ENCODE data around the gene DNPH1.

The DNPH1 gene, protein sequence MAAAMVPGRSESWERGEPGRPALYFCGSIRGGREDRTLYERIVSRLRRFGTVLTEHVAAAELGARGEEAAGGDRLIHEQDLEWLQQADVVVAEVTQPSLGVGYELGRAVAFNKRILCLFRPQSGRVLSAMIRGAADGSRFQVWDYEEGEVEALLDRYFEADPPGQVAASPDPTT

DNA sequence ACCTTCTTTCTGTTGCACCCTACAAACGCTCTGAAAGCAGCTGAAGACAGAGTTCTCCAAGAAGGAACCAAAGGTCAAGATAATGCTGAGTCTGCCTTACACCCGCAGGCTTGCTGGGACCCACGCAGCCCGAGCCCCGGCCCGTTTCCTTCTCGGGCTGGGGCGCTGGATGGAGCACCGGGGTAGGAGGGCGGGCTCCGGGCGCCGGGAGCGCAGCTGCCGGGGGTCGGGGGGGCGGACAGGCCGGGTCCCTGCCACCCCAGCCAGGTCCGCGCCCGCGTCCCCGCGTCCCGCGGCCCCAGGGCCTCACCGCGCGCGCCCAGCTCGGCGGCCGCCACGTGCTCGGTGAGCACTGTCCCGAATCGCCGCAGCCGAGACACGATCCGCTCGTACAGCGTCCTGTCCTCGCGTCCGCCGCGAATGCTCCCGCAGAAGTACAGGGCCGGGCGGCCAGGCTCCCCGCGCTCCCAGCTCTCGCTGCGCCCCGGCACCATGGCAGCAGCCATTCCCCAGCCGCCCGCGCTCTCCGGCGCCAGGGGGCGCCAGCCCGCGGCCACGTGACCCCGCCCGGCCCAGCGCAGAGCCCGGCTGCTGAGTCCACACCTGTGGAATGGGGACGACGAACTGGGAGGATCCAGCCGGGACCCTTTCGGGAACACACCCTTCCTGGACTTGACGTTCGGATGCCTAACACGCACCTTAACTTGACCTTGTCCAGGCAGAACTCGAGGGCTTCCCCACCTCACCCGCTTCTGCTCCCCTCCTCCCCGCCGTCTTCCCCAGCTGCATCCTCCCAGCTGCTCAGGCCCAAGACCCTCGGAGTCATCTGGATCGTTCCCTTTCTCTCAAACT, at the start of gene DNPH1:
TSS of gene DNPH1 (minus strand) at position 531 of the 852 bp plus-strand sequence. CDS start at position 506, 25 bp downstream.
- no peak for FAIRE-seq

DNA sequence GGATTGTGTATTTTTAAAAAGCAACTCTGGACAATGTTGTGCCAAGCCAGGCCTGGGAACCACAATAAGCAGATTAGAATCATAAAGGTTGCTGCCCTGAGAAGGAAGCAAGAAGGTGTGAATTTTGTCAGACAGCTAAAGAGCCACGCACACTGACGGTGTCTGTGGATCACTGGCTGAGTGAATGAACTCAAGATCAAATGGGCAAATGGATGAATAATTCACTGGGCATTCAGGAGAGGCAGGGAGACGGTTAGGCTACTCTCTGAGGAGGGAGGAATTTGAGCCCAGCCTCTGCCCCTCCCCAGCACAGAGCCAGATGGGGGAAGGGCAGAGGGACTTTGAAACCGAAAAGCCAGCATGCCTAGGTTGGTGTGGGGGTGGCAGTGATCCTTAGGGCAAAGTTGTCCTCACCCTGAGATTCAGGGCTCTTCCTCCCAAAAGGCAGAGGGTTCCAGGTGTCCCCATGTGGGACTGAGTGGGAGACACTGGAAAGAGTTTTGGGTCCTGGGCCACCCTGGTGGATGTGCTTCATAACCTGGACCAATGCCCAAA, 49.3 kb upstream of the DNPH1 start:
- FAIRE-seq: no peak

DNA sequence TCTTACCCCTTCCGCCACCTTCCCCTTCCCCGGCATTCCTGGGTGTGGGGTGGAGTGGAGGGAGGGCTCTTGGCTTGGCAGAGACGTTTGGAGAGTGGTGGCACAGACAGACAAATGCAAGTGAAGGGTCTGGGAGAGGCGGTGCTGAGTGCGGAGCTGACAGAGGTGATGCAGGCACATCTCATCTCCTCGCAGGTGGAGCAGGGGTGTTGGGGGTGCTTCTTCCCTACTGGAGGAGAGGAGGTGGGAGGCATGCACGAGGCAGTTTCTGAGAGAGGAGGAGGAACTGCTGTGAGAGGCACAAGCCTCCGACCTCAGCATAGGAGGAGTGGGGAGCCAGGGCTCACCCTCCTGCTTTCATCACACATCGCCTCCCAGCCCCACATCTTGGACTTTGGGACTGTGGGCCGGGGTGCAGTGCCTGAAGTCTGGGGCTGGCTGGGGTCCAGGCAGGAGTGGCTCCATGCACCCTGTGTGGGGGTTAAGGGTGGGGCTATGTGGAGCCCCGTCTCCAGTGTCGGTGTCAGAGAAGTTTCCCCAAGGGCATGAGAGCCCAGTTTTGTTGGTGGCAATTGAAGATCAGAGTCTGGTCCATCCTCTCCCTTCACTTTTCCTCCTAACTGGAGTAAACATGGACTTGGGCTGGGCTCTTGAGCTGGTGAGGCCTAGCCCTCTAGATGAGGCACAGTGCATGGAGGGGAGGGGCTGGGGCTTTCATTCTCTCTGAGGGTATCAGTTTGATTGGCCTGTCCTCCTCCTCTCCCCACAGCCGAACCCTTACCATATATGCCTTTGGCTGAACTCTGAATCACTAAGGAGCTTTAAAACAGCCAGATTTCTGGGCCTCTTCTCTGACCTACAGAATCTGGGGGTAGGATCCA, 48.6 kb upstream of the DNPH1 start:
- FAIRE-seq: no peak

DNA sequence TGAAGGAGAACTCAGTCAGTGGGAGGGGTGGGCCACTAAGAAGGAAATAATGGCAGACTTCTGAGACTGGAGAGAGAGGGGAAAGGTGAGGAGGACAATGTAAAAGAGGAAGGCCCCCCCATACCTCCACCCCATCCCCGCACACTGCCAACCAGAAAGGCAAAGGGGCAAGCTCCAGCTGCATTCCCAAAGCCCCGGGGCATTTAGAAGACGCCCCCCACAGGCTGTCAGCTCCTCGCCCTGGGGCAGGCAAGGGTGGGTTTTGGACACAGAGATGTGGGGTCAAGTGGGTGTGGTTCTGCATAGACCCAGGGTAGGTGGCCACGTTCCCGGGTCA, 48.0 kb upstream of the DNPH1 start:
- FAIRE-seq: no peak

DNA sequence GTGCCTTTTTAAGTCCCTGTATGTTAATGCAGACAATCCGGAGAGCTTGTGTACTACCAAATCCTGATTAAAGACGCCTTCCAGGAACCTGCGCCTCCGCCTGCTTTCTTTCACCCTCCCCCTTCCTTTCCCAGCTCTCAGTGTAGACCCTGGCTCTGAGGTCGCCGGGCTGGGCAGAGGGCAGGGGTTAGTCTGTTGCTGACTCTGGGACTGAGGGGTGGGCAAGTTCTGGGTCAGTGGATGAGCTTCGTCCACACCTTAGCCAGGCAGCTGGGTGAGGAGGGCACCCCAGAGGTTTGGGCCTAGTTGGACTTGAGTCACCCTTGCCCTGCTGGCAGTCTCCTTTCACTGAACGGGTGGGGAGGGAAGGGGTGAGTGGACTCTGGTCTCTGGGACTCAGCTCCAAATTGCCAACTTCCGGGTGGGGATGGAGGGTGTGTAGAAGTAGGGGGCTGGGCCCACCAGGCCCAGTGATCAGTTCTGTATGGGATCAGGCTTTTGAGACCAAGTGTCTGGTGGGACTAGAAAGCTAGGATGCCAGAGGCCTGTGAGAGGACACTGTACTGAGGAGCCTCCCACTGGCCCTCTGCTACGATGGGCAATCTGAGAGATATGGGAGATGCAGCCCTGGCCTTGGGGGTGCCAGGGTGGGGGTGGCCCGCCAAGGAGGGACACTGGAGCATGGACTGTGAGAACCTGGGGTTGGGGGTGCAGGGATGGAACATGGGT, 47.5 kb upstream of the DNPH1 start:
- no peak for FAIRE-seq

DNA sequence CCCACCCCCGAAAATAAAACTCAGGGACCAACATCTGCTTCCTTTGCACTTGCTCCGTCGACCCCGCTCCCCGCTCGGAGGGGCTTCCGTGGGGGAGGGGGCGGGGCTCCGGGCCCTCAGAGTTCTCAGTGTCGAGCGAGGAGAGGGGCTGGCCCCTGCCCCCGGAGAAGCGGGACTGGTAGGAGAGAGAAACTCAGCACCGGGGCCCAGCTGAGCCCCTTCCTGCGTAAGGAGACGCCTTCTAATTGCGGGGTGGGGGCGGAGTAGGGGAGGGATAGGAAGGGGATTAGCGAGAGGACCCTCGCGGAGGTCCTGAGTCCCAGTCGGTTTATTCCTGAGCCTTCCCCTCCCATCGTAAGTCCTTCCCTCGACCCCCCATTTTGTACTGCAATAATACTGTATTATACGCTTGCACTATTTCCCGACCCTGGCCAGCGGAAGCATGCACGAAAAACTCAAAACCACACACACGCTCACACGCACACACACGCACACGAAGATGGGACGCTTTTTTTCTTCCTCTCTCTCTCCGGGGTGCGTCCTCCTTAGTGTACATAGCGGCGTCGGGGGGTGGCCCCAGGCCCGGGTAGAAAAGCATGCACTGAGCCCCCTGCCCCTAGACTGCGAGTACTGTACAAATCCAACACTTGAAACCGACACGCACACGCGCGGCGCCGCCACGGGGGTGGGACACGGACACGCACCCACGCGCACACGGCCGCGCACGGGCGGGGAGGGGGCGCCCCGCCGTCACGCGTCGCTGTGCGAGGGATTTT, 46.7 kb upstream of the DNPH1 start:
- FAIRE-seq: no peak

DNA sequence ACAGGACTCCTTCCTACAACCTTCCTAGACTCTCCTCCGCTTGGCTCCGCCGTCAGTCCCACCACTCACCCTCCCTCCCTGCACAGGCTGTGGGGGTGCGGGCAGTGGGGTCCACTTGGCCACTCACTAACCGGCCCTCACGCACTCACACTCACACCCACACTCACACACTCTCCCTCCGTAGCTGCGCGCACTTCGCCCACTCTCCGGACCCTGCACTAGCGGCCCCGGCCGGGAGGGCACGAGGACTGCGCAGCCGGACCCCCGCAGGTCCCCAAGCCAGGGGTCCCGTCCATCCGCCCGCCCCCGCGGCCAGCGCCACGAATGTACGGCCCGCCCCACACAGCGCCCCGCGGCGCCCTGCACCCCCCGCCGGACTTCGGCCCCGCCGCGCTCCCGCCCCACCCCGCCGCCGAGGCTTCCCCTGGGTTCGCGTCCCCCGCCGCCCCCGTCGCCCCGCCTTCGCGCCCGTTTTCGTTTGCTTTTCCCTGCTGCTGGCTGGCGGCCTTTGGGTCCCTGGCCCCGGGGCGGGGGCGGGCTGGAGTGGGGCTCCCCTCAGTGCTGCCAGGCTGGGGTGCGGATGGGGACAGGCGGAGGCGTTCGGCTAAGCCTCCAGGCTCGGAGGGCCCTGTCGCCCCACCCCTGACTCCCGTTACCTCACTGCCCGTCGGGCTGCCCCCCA, 45.8 kb upstream of the DNPH1 start:
- FAIRE-seq: no peak

DNA sequence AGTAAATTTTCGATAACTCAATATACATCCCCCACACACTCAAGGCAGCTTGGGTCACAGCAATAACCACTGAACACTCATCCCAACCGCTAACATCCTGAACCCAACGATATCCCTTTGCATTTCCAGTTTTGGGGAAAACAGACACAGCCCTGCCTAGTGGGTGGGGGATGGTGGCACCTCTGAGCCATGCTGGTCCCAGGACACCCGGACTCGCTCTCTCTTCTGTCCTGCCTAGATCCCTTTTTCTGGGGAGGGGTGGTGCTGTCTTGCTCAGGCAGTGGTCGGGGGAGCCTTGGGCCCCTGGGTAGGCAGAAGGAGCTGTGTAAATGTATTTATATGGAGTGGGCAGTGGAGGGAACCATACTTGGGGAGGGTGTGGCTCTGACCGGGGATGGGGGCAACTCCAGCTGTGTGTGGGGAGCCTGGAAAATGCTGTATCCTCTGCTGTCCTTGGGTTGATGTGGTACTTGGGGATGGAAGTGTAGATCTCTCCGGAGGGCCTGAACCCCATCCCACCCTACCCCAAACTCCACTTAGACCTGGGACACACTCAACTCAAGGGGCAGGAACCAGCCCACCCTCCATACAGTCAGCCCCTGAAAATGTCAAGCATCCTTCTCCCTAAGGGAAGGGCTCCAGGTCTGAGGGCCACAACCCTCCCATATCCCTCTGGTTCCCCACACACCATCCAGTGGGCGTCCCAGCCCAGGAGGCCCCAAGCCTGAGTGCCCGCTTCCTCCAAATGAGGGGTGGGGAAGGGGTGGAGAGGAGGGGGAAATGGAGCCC, 45.0 kb upstream of the DNPH1 start:
- no peak for FAIRE-seq

DNA sequence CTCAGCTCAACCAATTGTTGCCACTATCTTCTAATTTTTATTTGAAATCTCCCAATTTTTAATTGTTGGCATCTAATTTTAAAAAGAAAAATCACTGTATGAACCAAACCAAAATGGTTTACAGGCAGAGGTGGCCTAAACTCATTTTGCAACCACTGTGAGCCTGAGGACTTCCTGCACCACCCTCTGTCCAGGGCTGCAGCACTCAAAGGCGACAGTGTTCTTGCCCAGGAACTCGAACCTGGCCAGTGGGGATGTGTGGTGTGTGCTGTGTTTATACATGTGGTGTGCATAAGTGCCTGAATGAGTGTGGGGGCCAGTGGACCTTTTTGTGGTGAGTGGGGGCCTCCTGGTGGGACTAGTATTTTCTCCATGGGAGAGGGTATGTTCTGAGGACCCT, 44.4 kb upstream of the DNPH1 start:
- FAIRE-seq: no peak

DNA sequence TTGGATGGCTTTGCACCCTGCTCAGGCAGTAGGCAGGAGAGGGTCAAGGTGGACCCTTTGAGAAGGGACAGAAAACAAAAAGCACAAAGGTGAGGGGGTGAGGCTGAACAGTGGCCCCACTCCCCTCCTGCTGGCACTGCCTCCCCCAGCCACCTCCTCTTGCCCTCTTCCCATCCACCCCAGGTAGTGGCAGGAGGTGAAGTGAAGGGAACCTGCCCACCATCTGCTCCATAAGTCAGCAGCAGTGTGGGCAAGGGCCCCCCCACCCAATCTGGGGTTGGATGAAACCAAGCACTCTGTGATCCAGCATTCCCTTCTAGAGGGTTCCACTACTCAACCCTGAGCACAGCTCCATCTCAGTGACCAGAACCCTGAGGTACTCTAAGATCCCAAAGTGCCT, 42.7 kb upstream of the DNPH1 start:
- FAIRE-seq: no peak

DNA sequence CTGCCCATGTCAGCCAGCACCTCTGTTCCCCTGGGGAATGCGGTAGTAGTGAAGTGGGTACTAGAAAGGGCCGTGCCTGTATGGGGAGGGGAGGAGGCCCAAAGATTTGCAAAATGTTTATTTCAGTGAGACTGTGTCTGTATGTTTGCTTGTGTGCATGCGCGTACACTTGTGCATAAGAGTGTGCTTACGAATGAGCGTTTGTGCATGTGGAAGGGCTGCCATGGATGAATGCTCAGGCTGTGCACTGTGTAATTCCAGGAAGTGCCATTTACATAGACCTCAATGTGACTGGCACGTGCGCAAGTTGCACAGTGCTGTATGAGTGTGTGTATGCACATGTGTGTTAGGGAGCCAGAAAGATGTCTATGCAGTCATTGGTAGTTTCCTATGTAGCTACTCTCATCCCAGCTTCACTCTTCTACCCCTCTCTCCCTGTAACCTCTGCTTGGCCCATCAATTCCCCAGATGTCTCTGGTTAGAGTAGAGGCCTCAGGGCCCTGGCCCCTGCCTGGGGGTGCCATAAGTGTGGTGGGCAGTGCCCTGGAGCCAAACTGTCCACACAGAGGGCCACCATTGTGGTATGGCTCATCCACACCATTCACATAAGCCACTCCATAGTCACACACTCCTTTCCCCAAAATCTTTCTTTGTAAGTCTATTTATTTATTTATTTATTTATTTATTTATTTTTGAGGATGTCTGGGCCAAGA, 42.0 kb upstream of the DNPH1 start:
- FAIRE-seq: no peak

DNA sequence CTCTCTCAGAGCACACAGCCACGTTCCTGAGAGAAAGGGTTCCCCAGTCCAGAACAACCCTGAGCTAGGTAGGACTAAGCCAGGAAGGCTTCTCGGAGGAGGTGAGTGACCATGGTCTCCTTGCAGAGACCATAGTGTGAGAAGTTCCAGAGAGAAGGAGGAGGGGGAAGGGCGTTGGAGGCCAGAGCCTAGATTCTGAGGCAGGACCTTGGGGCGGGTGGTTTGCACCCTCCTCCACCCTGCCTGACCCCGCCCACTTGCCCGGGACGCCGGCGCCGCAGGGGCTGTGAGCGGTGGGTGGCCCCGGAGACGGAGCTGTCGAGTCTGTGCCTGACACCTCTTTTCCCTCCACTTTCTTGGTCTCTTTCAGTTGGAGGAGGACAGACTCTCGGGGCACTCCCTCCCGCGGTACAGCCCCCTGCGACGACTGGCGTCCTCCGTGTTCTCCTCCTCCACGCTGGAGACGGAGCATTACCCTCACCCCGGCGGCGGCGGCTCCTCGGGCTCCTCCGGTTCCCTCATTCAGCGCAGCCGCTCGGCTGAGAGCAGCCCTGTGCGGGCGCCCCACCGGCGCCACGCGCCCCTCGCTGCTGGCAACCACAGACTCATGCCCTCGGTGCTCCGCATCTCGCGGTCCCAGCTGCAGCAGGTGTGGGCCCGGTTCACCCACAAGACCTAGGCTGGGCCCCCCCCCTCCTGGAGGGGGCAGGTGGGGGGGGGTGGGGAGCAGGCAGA, 40.2 kb upstream of the DNPH1 start:
- FAIRE-seq: no peak

DNA sequence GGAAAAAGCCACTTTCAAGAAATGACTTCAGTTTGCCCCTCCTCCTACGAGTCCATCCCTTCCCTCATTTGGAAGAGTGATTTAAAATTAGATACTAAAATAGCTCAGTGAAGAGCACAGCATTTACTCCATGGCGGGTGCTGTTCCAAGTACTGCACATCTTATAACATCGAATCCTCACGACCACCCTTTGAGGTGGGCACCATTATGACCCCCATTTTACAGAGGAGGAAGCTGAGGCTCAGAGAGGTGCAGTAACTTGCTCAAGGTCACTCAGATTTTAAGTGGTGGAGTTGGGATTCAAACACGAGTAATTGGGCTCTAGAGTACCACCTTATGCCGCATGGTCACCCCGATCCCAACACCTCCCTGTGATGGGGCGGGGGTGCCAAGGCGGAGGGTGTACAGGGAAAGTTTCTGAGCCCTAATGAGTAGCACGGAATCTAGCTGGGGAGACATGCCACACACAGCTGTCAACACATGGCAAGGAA, 39.5 kb upstream of the DNPH1 start:
- FAIRE-seq: no peak

DNA sequence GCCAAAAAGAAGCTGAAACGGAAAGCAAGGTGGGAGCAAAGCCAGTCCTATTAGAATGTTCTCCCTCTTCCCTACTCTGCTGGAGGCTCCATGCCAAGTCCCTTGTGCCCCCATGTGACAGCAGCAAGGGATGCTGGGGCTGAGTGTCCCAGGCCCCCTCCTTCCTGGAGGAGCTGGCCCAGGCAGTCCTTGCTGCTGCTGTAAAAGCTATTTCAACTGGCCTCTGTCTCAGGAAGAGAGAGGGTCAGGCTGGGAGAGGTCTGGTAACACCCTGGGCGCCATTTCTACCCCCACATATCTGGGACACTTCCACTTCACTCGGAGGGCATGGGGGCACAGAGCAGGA, 39.0 kb upstream of the DNPH1 start:
- FAIRE-seq: no peak

DNA sequence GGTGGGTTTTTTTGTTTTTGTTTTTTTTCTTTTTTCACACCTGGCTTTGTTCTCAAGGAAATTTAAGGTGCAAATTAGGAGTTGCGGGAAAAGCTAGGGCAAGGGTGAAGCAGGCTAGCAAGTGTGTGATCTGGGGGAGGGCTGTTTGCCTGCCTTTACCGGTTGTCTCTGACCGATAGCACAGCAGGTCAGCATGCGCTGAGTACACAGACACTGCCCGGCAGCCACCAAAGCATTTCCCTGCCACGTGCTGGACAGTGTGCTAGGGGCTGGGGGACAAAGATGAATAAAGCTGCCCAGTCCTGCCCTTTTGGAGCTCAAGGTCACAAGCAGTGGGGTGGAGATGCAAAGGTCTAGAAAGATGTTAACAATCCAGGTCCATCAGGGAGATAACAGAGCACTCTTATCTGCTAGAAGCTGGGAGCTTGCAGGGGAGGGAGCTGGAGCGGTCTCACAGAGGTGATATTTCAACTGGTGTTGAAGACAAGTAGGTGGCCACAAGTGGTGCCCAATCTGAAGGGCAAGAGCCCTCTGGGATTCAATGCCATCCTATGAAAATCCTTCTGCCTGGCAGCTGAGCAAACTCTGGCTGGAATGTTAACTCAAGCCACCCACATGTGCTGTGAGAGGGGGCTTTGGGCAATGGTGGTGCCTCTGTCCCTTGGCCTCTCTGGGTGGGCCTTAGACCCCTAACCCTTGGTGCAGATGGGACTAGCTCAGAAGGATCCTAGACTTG, 38.5 kb upstream of the DNPH1 start:
- FAIRE-seq: no peak

DNA sequence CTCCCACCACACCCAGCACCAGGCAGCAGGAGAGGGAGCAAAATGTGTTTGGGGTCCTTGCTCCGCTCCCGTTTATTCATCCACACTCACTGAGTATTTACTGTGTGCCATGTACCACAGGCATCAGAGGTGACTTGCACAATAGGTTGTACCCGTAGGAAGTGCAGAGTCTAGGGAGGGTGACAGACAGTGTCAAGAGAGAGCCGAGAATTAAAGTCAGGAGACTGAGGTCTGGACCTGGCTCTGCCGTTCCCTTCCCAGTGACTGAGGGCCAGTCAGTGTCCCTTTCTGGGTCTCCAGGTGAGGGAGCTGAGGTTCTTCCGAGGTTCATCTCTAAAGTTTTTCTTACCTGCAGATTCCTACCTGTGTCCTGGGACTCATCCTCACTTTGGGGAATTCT, 36.3 kb upstream of the DNPH1 start:
- FAIRE-seq: no peak

DNA sequence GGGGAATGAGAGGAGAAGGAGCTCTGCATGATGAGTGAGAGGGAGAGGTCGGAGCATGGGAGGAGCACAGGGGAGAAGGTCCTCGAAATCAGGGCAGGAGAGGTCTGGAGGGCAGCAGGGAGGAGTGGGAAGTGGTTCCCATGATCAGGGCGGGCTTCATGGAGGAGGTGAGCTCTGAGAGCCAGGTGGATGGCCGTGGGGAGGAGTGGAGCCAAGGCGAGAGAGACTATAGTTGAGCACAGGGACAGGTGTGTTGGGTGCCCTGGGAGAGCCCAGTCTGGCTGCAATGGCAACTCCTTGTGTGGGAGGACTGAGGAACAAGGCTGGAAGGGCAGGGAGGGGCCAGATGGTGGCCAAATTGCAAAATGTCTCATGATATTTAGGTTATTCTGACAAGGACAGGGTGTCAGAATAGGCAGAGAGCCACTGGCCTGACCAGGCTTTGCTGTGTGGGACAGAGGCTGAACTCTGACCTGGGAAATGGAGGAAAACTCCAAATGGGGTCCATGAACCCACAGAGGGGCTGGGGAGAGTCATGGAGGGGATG, 35.4 kb upstream of the DNPH1 start:
- no peak for FAIRE-seq
